ENCODE measurements around the gene APOD.
"Not testable (repeated sequence)": the region's sequence is repeated elsewhere in the genome, so short reads cannot be mapped to it uniquely, and the experiment has no call there.

- not testable (repeated sequence) for TF ChIP-seq HCFC1 (IDR thresholded peaks at IDR 0.05; ENCODE audit: low read depth, low read length); NR2C2 (CRISPR knock-in tag; IDR thresholded peaks at IDR 0.05); NR2C2 (tag; IDR thresholded peaks at IDR 0.05); RAD21 (CRISPR knock-in tag; conservative IDR thresholded peaks at IDR 0.05 in 1 of 2, IDR thresholded peaks at IDR 0.05 in 1 of 2); FOXK1 (CRISPR knock-in tag; IDR thresholded peaks at IDR 0.05; ENCODE audit: borderline replicate concordance); CREB1 (IDR thresholded peaks at IDR 0.05); CREB1 (CRISPR knock-in tag; IDR thresholded peaks at IDR 0.05); ZBTB8A (IDR thresholded peaks at IDR 0.05; ENCODE audit: partially characterized antibody); NONO (IDR thresholded peaks at IDR 0.05; ENCODE audit: low read depth in 2 of 2, low read length in 1 of 2); POLR2A (conservative IDR thresholded peaks at IDR 0.05)
Observed at GRCh38 chr3:195624603-195625560, 41.1 kb upstream of the APOD start.
